Choroid plexus epithelial cell (primary cell): ENCODE data around the gene DDX56.

ENCODE experiments used
- DNase-seq: peaks from one replicate; pipeline ENCODE4 v3.0.0-alpha.2; 2010; ENCODE audit warnings: low read depth
- H3K4me3 ChIP-seq: 2 replicates; pipeline ENCODE4 v1.5.1; 2011; ENCODE audit warnings: low read depth, mild to moderate bottlenecking, control low read depth, low read length, moderate library complexity
- CTCF ChIP-seq: conservative IDR thresholded peaks from 2 replicates; pipeline ENCODE4 v1.5.1; 2011; ENCODE audit warnings: low read depth, mild to moderate bottlenecking, control low read depth, inconsistent platforms, low read length, moderate library complexity

Gene DDX56

GRCh38 chr7:44520574-44520973, 53.1 kb downstream of the DDX56 start:
- no peak overlapping the region for H3K4me3 ChIP-seq
- no peak for TF ChIP-seq CTCF
- no peak for DNase-seq

- no peak for DNase-seq
- TF ChIP-seq CTCF: no peak
- no peak overlapping the region for H3K4me3 ChIP-seq
These were observed 54.2 kb downstream of the DDX56 start for GRCh38 chr7:44519546-44519945.

- TF ChIP-seq CTCF: no peak
- H3K4me3 ChIP-seq: no peak overlapping the region
These were observed 54.9 kb downstream of the DDX56 start for GRCh38 chr7:44518761-44519160.

GRCh38 chr7:44517175-44517574, 56.5 kb downstream of the DDX56 start:
- TF ChIP-seq CTCF: no peak
- no peak for DNase-seq
- H3K4me3 ChIP-seq: no peak overlapping the region

More at GRCh38 chr7:44518761-44519160, 54.9 kb downstream of the DDX56 start:
- DNase-seq: no peak
